ENCODE data around the gene SGMS1. TPM values are rescaled to one million over a fixed set of nuclear protein-coding genes. Genes with fewer than 3 reads are reported as not detected.

SGMS1 gene
- total RNA-seq, 4 donors from 2014 or later = 28.3 to 44.5 (median 41.7) TPM

DNA sequence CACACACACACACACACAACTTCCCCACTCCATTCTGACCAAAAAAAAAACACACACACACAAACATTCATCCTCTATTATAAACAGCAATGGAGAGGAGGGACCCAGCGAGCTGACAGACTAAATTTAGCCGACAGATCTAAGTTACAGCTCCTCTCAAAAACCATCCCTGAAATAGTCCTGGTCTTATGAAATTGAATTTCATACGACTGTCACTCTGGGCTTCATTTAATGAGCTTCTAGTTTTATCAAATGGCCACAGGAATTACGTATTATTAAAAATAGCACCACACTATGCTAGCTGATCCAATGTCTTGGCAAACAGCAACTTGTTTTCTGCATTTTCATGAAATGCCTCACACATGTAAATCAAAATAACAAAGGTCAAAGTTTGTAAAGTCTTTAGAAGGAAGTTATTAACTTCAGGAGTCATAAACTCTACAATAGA is 241.2 kb downstream of the SGMS1 start:
- Histone ChIP-seq H3K4me3 (no peak overlapping the region), H3K36me3 (no peaks in the 10 kb centered on the region), H3K27me3 (no peaks in the 10 kb centered on the region), H3K4me1 (peaks cover 0 to 31% (median 11%) of the 10 kb centered on the region in 4 donors), H3K27ac (peak overlapping the region in 1 of 4 donors; percentile 21), H3K9me3 (no peaks in the 10 kb centered on the region)
- 36 to 56% methylated on average over 4 of the region's 4 CpGs for WGBS, 2 donors (ENCODE audit: low coverage in 1 of 2)
- intact Hi-C loops (cut with DNase I; ENCODE audit: low total_unique reads) (no loop called here), in situ Hi-C loops (cut with MboI; ENCODE audit: low pct_ligation_motif_present in 1 of 4, low pct_unique_long_range_greater_than_20kb in 1 of 4, low sequenced_read_pairs in 3 of 4) (no loop called here)
- no peak for DNase-seq
- TF ChIP-seq CTCF (IDR thresholded peaks at IDR 0.05) (no peak), POLR2AphosphoS5 (IDR thresholded peaks at IDR 0.05) (no peak), EP300 (IDR thresholded peaks at IDR 0.05; ENCODE audit: low read depth) (no peak), POLR2A (IDR thresholded peaks at IDR 0.05) (no peak)

DNA sequence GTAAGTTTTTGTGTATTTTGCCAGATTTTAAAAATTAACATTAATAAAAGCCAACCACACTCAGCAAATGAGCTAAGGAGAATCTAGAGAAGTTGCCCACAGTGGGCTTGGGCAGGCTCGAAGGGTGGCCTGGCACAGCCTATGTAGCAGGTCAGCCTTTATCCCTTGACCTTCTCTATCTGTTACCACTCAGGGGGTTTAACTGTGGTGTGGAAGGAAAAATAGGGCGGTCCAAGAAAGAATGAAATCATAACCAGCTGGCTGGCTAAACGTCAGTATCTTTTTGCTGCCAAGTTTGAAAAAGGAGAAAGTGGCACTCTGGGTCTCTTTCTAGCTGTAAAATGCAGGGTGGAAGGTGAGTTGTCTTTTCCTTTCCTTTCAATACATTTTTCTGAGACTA is 242.1 kb downstream of the SGMS1 start:
- no peak overlapping the region for H3K27ac ChIP-seq
- DNase-seq = no peak
- intact Hi-C loops (cut with DNase I; ENCODE audit: low total_unique reads) = no loop called here
- no peak overlapping the region for H3K4me3 ChIP-seq
- TF ChIP-seq EP300 (IDR thresholded peaks at IDR 0.05; ENCODE audit: low read depth) = no peak
- TF ChIP-seq CTCF (IDR thresholded peaks at IDR 0.05) = no peak
- TF ChIP-seq POLR2AphosphoS5 (IDR thresholded peaks at IDR 0.05) = no peak
- TF ChIP-seq POLR2A (IDR thresholded peaks at IDR 0.05) = no peak
- H3K36me3 ChIP-seq = peaks cover 0 to 5% (median 0%) of the 10 kb centered on the region in 4 donors
- in situ Hi-C loops (cut with MboI; ENCODE audit: low pct_ligation_motif_present in 1 of 4, low pct_unique_long_range_greater_than_20kb in 1 of 4, low sequenced_read_pairs in 3 of 4) = no loop called here
- no peaks in the 10 kb centered on the region for H3K9me3 ChIP-seq
- H3K27me3 ChIP-seq = no peaks in the 10 kb centered on the region
- peaks cover 0 to 31% (median 11%) of the 10 kb centered on the region in 4 donors for H3K4me1 ChIP-seq
- 69 to 80% methylated on average over 3 of the region's 3 CpGs for WGBS, 2 donors (ENCODE audit: low coverage in 1 of 2)

GRCh38 chr10:50379616-50380015 is 244.1 kb downstream of the SGMS1 start:
- intact Hi-C loops (cut with DNase I; ENCODE audit: low total_unique reads) = no loop called here
- 60 to 66% methylated on average over 2 of the region's 2 CpGs for WGBS, 2 donors (ENCODE audit: low coverage in 1 of 2)

GRCh38 chr10:50375745-50376144 is 248.0 kb downstream of the SGMS1 start:
- Histone ChIP-seq H3K27ac (no peak overlapping the region), H3K27me3 (no peaks in the 10 kb centered on the region), H3K36me3 (peaks cover 0 to 5% (median 0%) of the 10 kb centered on the region in 4 donors), H3K4me3 (no peak overlapping the region), H3K4me1 (peaks cover 0 to 16% (median 2%) of the 10 kb centered on the region in 4 donors), H3K9me3 (no peaks in the 10 kb centered on the region)
- in situ Hi-C loops (cut with MboI; ENCODE audit: low pct_ligation_motif_present in 1 of 4, low pct_unique_long_range_greater_than_20kb in 1 of 4, low sequenced_read_pairs in 3 of 4) = no loop called here
- 93 to 100% methylated on average over 2 of the region's 2 CpGs for WGBS, 2 donors (ENCODE audit: low coverage in 1 of 2)
- intact Hi-C loops (cut with DNase I; ENCODE audit: low total_unique reads) = no loop called here
- TF ChIP-seq POLR2AphosphoS5 (IDR thresholded peaks at IDR 0.05) = no peak
- no peak for TF ChIP-seq EP300 (IDR thresholded peaks at IDR 0.05; ENCODE audit: low read depth)
- TF ChIP-seq CTCF (IDR thresholded peaks at IDR 0.05) = no peak
- TF ChIP-seq POLR2A (IDR thresholded peaks at IDR 0.05) = no peak
- no peak for DNase-seq

More at GRCh38 chr10:50379616-50380015, 244.1 kb downstream of the SGMS1 start:
- no peak overlapping the region for H3K27ac ChIP-seq
- no peak for DNase-seq
- H3K9me3 ChIP-seq = no peaks in the 10 kb centered on the region
- peaks cover 0 to 5% (median 0%) of the 10 kb centered on the region in 4 donors for H3K36me3 ChIP-seq
- peaks cover 0 to 35% (median 11%) of the 10 kb centered on the region in 4 donors for H3K4me1 ChIP-seq
- no peak overlapping the region for H3K4me3 ChIP-seq
- in situ Hi-C loops (cut with MboI; ENCODE audit: low pct_ligation_motif_present in 1 of 4, low pct_unique_long_range_greater_than_20kb in 1 of 4, low sequenced_read_pairs in 3 of 4) = no loop called here
- H3K27me3 ChIP-seq = no peaks in the 10 kb centered on the region
- TF ChIP-seq CTCF (IDR thresholded peaks at IDR 0.05) (no peak), EP300 (IDR thresholded peaks at IDR 0.05; ENCODE audit: low read depth) (no peak), POLR2AphosphoS5 (IDR thresholded peaks at IDR 0.05) (no peak), POLR2A (IDR thresholded peaks at IDR 0.05) (no peak)

Data from transverse colon (tissue), 4 donors.